ENCODE data around the gene SETD4. TPM values are rescaled to one million over a fixed set of nuclear protein-coding genes. Genes with fewer than 3 reads are reported as not detected.
"Not testable (repeated sequence)": the region's sequence is repeated elsewhere in the genome, so short reads cannot be mapped to it uniquely, and the experiment has no call there.

Gene SETD4
- total and polyA plus RNA-seq, 2 donors (not counting 1 experiment from before 2014, with no cell fraction given): 15.1 to 48.5 TPM

GRCh38 chr21:36075171-36075570, 14.8 kb upstream of the SETD4 start:
- ChIA-PET CTCF (interaction anchor here (0.6 kb wide), 1 partner anchor 14 kb away, joined by 5 read pairs; no protein-coding TSS in a partner anchor), POLR2A (no interaction called here)
- Mint-ChIP-seq H3K27me3 (no peaks in the 10 kb centered on the region), H3K4me3 (no peak overlapping the region), H3K4me1 (peaks cover 60% of the 10 kb centered on the region), H3K27ac (peak overlapping the region; percentile 47), H3K9me3 (ENCODE audit: insufficient read depth) (no peaks in the 10 kb centered on the region)
- no peak overlapping the region for H3K27ac ChIP-seq (ENCODE audit: low read length in 2 of 2)
- no peaks in the 10 kb centered on the region for H4K20me1 ChIP-seq (ENCODE audit: control insufficient read depth, insufficient read depth, low read length, poor library complexity, severe bottlenecking)
- ATAC-seq (ENCODE audit: low read depth) (no peak), DNase-seq (no peak)
- no peaks in the 10 kb centered on the region for H3K79me2 ChIP-seq (ENCODE audit: control insufficient read depth, insufficient read depth, low read length)
- no peak overlapping the region for H2AFZ ChIP-seq (ENCODE audit: insufficient read depth, low read depth, low read length, poor library complexity, severe bottlenecking)
- 100% methylated on average over 1 of the region's 3 CpGs for WGBS (ENCODE audit: insufficient coverage)
- H3K4me3 ChIP-seq (ENCODE audit: control extremely low read depth in 1 of 5, extremely low read depth in 1 of 5, insufficient read depth in 1 of 5, low read depth in 2 of 5, low read length in 4 of 5): no peak overlapping the region
- intact Hi-C loops (cut with micrococcal nuclease): loop anchor here (5.0 kb wide), 1 partner anchor 143 kb away; no protein-coding TSS in a partner anchor
- no peak overlapping the region for H3K9ac ChIP-seq (ENCODE audit: low read length)
- H3K4me2 ChIP-seq (replicated peaks; ENCODE audit: low read depth, low read length, poor library complexity, severe bottlenecking): no peak overlapping the region
- peaks cover 0 to 3% (median 0%) of the 10 kb centered on the region in 3 donors for H3K9me3 ChIP-seq (ENCODE audit: control extremely low read depth in 1 of 3, control insufficient read depth in 2 of 3, insufficient read depth in 1 of 3, low read length in 2 of 3)
- TF ChIP-seq CTCF (IDR thresholded peaks at IDR 0.05) (no peak), EZH2 (IDR thresholded peaks at IDR 0.05; ENCODE audit: borderline replicate concordance, insufficient read depth, low read depth, low read length, poor library complexity, severe bottlenecking) (no peak)
- peaks cover 29 to 40% of the 10 kb centered on the region in 2 donors for H3K4me1 ChIP-seq (ENCODE audit: control insufficient read depth in 2 of 2, insufficient read depth in 2 of 2, low read length in 2 of 2)
- no peaks in the 10 kb centered on the region for H3K27me3 ChIP-seq (replicated peaks in 1 of 4; ENCODE audit: control extremely low read depth in 1 of 4, control insufficient read depth in 3 of 4, insufficient read depth in 4 of 4, low read length in 3 of 4)
- H3K36me3 ChIP-seq (replicated peaks in 1 of 2; ENCODE audit: control extremely low read depth in 1 of 2, control insufficient read depth in 1 of 2, extremely low read depth in 1 of 2, insufficient read depth in 2 of 2, low read length in 1 of 2): peaks cover 0 to 16% of the 10 kb centered on the region in 2 experiments

GRCh38 chr21:36073911-36074310, 13.6 kb upstream of the SETD4 start:
- ATAC-seq (ENCODE audit: low read depth); H3K27me3 Mint-ChIP-seq; H3K9ac ChIP-seq (ENCODE audit: low read length); H3K27ac Mint-ChIP-seq; H4K20me1 ChIP-seq (ENCODE audit: control insufficient read depth, insufficient read depth, low read length, poor library complexity, severe bottlenecking); H3K4me3 ChIP-seq (ENCODE audit: control extremely low read depth in 1 of 5, extremely low read depth in 1 of 5, insufficient read depth in 1 of 5, low read depth in 2 of 5, low read length in 4 of 5); H3K9me3 Mint-ChIP-seq (ENCODE audit: insufficient read depth); H2AFZ ChIP-seq (ENCODE audit: insufficient read depth, low read depth, low read length, poor library complexity, severe bottlenecking); H3K27me3 ChIP-seq (replicated peaks in 1 of 4; ENCODE audit: control extremely low read depth in 1 of 4, control insufficient read depth in 3 of 4, insufficient read depth in 4 of 4, low read length in 3 of 4); H3K9me3 ChIP-seq (ENCODE audit: control extremely low read depth in 1 of 3, control insufficient read depth in 2 of 3, insufficient read depth in 1 of 3, low read length in 2 of 3); H3K79me2 ChIP-seq (ENCODE audit: control insufficient read depth, insufficient read depth, low read length); intact Hi-C loops (cut with micrococcal nuclease); H3K4me2 ChIP-seq (replicated peaks; ENCODE audit: low read depth, low read length, poor library complexity, severe bottlenecking); DNase-seq; H3K4me3 Mint-ChIP-seq; H3K27ac ChIP-seq (ENCODE audit: low read length in 2 of 2): not testable (repeated sequence)
- H3K4me1 ChIP-seq (ENCODE audit: control insufficient read depth in 2 of 2, insufficient read depth in 2 of 2, low read length in 2 of 2): peaks cover 32 to 42% of the 10 kb centered on the region in 2 donors
- H3K36me3 ChIP-seq (replicated peaks in 1 of 2; ENCODE audit: control extremely low read depth in 1 of 2, control insufficient read depth in 1 of 2, extremely low read depth in 1 of 2, insufficient read depth in 2 of 2, low read length in 1 of 2): peaks cover 0 to 16% of the 10 kb centered on the region in 2 experiments
- peaks cover 59% of the 10 kb centered on the region for H3K4me1 Mint-ChIP-seq
- ChIA-PET CTCF (interaction anchor here (1.2 to 1.5 kb wide), 2 partner anchors 38 to 51 kb away, joined by 3 to 4 read pairs; no protein-coding TSS in a partner anchor), POLR2A (interaction anchor here (0.5 to 0.7 kb wide), 2 partner anchors 65 to 190 kb away, joined by 3 read pairs; no protein-coding TSS in a partner anchor)
- WGBS (ENCODE audit: insufficient coverage): 88% methylated on average over 2 of the region's 5 CpGs
